NB4 (cell line): ENCODE data around the gene WASF1.

ENCODE experiments used
- CTCF ChIP-seq: IDR thresholded peaks from one replicate; pipeline ENCODE4 v1.5.1; 2012; ENCODE audit warnings: low read depth, low read length
- POLR2A ChIP-seq: IDR thresholded peaks from 2 replicates; pipeline ENCODE4 v1.6.1; 2011; ENCODE audit warnings: mild to moderate bottlenecking; ENCODE audit not compliant: insufficient read length; ENCODE audit errors: extremely low read depth

- TF ChIP-seq CTCF: no peak
- TF ChIP-seq POLR2A: no peak
Measured at GRCh38 chr6:110170081-110170480, 9.4 kb downstream of the WASF1 start.
